K562 (cell line): Measurements from ENCODE around the gene MLIP. TPM values are rescaled to one million over a fixed set of nuclear protein-coding genes. Genes with fewer than 3 reads are reported as not detected.

ENCODE experiments used
- ATAC-seq: fragments of 200-7000 bp; cut with Tn5 transposase; 3 replicates; pipeline ENCODE4 v1.9.1; 2020; ENCODE audit warnings: moderate library complexity
- BruUV-seq: library from RNA; stranded (reverse); fragments of 400-500 nt; replicated peaks from 2 replicates; lab custom pipeline; 2021; lab: Mats Ljungman, UMichigan
- CTCF ChIA-PET: fragments of 300-600 bp; formaldehyde crosslinking; extraction: SDS; loops from one replicate; lab custom pipeline; 2021; ENCODE audit warnings: low intra/inter-chr PET ratio; lab: Yijun Ruan, JAX
- POLR2A ChIA-PET: fragments of 300-600, 350-650 bp; sonication (Branson Sonifier 250); formaldehyde crosslinking; extraction: SDS; loops from one replicate; lab custom pipeline; 2021; ENCODE audit warnings: antibody characterized with exemption, inconsistent platforms; lab: Yijun Ruan, JAX
- DNase-seq, 4 experiments: peaks; one replicate each; pipeline versions ENCODE4 v3.0.0 to v3.0.0-alpha.2; 2011 to 2018; ENCODE audit warnings: low spot score in 3 of 4, mixed read lengths in 3 of 4; ENCODE audit errors: extremely low read depth in 1 of 4
- FAIRE-seq: peaks from 2 replicates; lab custom pipeline; 2011; peaks lifted over from hg19 to GRCh38; lab: Jason Lieb, UNC
- H2AFZ ChIP-seq: 2 replicates; pipeline ENCODE4 v1.6.0; 2011; ENCODE audit warnings: low read depth, low read length, control low read depth, inconsistent platforms
- H3K27ac ChIP-seq: fragments of 200-600 bp; 3 replicates; pipeline ENCODE4 v1.8.0; 2011; ENCODE audit warnings: low read depth, mild to moderate bottlenecking, control low read depth, inconsistent platforms, low read length, moderate library complexity, mixed read lengths; ENCODE audit errors: extremely low read depth
- H3K27me3 ChIP-seq, 2 experiments: fragments of 300-600 bp in 1 of 2; 2 replicates in 1 of 2; 3 replicates in 1 of 2; pipeline versions ENCODE4 v1.6.0 to v1.8.0; 2011; ENCODE audit warnings: inconsistent platforms in 2 of 2, low read length in 2 of 2, mild to moderate bottlenecking in 1 of 2, mixed read lengths in 1 of 2, moderate library complexity in 1 of 2; ENCODE audit not compliant: control insufficient read depth in 2 of 2, insufficient read depth in 2 of 2
- H3K36me3 ChIP-seq: fragments of 300-600 bp; 3 replicates; pipeline ENCODE4 v1.8.0; 2011; ENCODE audit warnings: mild to moderate bottlenecking, low read length, inconsistent platforms; ENCODE audit not compliant: control insufficient read depth, insufficient read depth
- H3K4me1 ChIP-seq, 2 experiments: fragments of 200-600 bp in 1 of 2; replicated peaks in 1 of 2; 2 replicates in 1 of 2; 3 replicates in 1 of 2; pipeline versions ENCODE4 v1.5.1 to v1.8.0; 2011; ENCODE audit warnings: inconsistent platforms in 2 of 2, low read length in 2 of 2, mild to moderate bottlenecking in 1 of 2, mixed read lengths in 1 of 2, moderate library complexity in 1 of 2; ENCODE audit not compliant: control insufficient read depth in 2 of 2, insufficient read depth in 2 of 2
- H3K4me2 ChIP-seq: 2 replicates; pipeline ENCODE4 v1.6.1; 2011; ENCODE audit warnings: low read length, control low read depth, inconsistent platforms, mixed read lengths; ENCODE audit not compliant: insufficient read depth
- H3K4me3 ChIP-seq: fragments of 200-600 bp; sonication (generic), shearing (Covaris generic); 2 replicates; pipeline ENCODE4 v1.5.1; 2016; ENCODE audit warnings: control low read depth, inconsistent platforms
- H3K79me2 ChIP-seq: fragments of 200-600 bp; 3 replicates; pipeline ENCODE4 v1.8.0; 2011; ENCODE audit warnings: low read length, inconsistent platforms; ENCODE audit not compliant: control insufficient read depth, insufficient read depth
- H3K9ac ChIP-seq, 2 experiments: 2 replicates each; pipeline versions ENCODE4 v1.6.0 to v1.6.1; 2011; ENCODE audit warnings: low read depth in 2 of 2, low read length in 2 of 2, control low read depth in 1 of 2, inconsistent platforms in 1 of 2, mild to moderate bottlenecking in 1 of 2, mixed read lengths in 1 of 2; ENCODE audit not compliant: insufficient read depth in 1 of 2
- H3K9me1 ChIP-seq: one replicate; pipeline ENCODE4 v1.6.0; 2011; ENCODE audit warnings: inconsistent platforms, mild to moderate bottlenecking, low read length, moderate library complexity; ENCODE audit not compliant: control insufficient read depth, insufficient read depth
- H3K9me3 ChIP-seq: replicated peaks from 2 replicates; pipeline ENCODE4 v1.5.1; 2011; ENCODE audit warnings: low read depth, low read length, inconsistent platforms; ENCODE audit not compliant: control insufficient read depth, insufficient read depth
- H4K20me1 ChIP-seq: replicated peaks from 2 replicates; pipeline ENCODE4 v1.6.1; 2011; ENCODE audit warnings: low read length, inconsistent platforms, mixed read lengths; ENCODE audit not compliant: control insufficient read depth, insufficient read depth
- XRCC4 ChIP-seq: IDR thresholded peaks from one replicate; pipeline ENCODE4 v1.6.1; 2011; ENCODE audit not compliant: insufficient read depth, insufficient read length; ENCODE audit errors: extremely low read depth
- ZC3H4 ChIP-seq: sonication (generic); formaldehyde crosslinking; IDR thresholded peaks from 2 replicates; pipeline ENCODE4 v1.9.0; 2021; ENCODE audit warnings: missing genetic modification reagents, borderline replicate concordance
- ZNF324 ChIP-seq: fragments of 250-450 bp; sonication (Bioruptor Pico); IDR thresholded peaks from 2 replicates; pipeline ENCODE4 v1.4.0; 2020; ENCODE audit warnings: mild to moderate bottlenecking
- WGBS: fragments of 100-300 bp; shearing (Covaris generic); methylation state at CpG from one replicate; pipeline ENCODE4 v1.1.6; 2016; ENCODE audit warnings: low coverage, mixed read lengths; ENCODE audit not compliant: insufficient coverage; ENCODE audit errors: missing lambda C conversion rate; 5-methylcytosine and 5-hydroxymethylcytosine counted together
- in situ Hi-C: fragments of 300-500 bp; cut with MboI; formaldehyde crosslinking; loops from 4 replicates; pipeline ENCODE4 v1.15.0; 2018; ENCODE audit warnings: inconsistent platforms, mixed read lengths
- intact Hi-C: fragments of 100-400 bp; cut with micrococcal nuclease; formaldehyde crosslinking; loops from 2 replicates; pipeline ENCODE4 v1.14.2; 2022
- polyA plus RNA-seq, 8 experiments: library from polyadenylated mRNA; depleted of rRNA in 4 of 8; stranded (reverse) in 5 of 8; unstranded in 3 of 8; fragments of >200 nt; fragmentation: Nextera tagmentation in 2 of 8; fragmentation: Illumina TruSeq in 1 of 8; extraction: Ambion mirVana in 2 of 8; extraction: Trizol in 1 of 8; gene quantifications; 2 replicates each; pipeline versions ENCODE4 v1.2.1 to v1.2.3, GENCODE V29; 2011 to 2014; ENCODE audit warnings: inconsistent platforms in 1 of 8, missing spikeins in 1 of 8
- total RNA-seq, 7 experiments: library from RNA; depleted of rRNA in 6 of 7; stranded (reverse); fragments of >200 nt in 6 of 7; fragmentation: Illumina TruSeq in 2 of 7; extraction: Trizol in 2 of 7; gene quantifications; 2 replicates each; pipeline versions ENCODE4 v1.2.1 to v1.2.3, GENCODE V29; 2011 to 2021; ENCODE audit warnings: low replicate concordance in 1 of 7
- TF ChIP-seq, protein P1 (sequence below): IDR thresholded peaks from 2 replicates; pipeline ENCODE4 v1.6.1; 2016; ENCODE audit warnings: missing genetic modification characterization, missing compliant biosample characterization

The MLIP gene
- total and polyA plus RNA-seq, 9 of the 15 experiments (the other 6 are each of a cell fraction or from before 2014, with no cell fraction given), result not detected

GRCh38 chr6:54289426-54289825, 178.2 kb downstream of the MLIP start (continued):
- TF ChIP-seq XRCC4 (no peak), ZNF324 (CRISPR knock-in tag) (no peak), ZC3H4 (CRISPR knock-in tag) (no peak)
- TF ChIP-seq, all 486 proteins: peak for 0

- no TSS peak for BruUV-seq
- CTCF ChIA-PET, result no interaction called here
- Histone ChIP-seq H3K79me2 (no peaks in the 10 kb centered on the region), H2AFZ (no peak overlapping the region), H3K36me3 (no peaks in the 10 kb centered on the region), H3K4me1 (no peaks in the 10 kb centered on the region), H3K4me3 (no peak overlapping the region), H3K27ac (no peak overlapping the region), H4K20me1 (no peaks in the 10 kb centered on the region), H3K27me3 (no peaks in the 10 kb centered on the region), H3K9me3 (no peaks in the 10 kb centered on the region), H3K9me1 (no peaks in the 10 kb centered on the region), H3K4me2 (no peak overlapping the region), H3K9ac (no peak overlapping the region)
- WGBS, result 5% methylated on average over 2 of the region's 2 CpGs
- ATAC-seq, result no peak
- in situ Hi-C loops, result no loop called here
- POLR2A ChIA-PET, result no interaction called here
- intact Hi-C loops, result no loop called here
- TF ChIP-seq, protein P1, sequence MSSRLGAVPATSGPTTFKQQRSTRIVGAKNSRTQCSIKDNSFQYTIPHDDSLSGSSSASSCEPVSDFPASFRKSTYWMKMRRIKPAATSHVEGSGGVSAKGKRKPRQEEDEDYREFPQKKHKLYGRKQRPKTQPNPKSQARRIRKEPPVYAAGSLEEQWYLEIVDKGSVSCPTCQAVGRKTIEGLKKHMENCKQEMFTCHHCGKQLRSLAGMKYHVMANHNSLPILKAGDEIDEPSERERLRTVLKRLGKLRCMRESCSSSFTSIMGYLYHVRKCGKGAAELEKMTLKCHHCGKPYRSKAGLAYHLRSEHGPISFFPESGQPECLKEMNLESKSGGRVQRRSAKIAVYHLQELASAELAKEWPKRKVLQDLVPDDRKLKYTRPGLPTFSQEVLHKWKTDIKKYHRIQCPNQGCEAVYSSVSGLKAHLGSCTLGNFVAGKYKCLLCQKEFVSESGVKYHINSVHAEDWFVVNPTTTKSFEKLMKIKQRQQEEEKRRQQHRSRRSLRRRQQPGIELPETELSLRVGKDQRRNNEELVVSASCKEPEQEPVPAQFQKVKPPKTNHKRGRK, result no peak
- no peak for DNase-seq
- FAIRE-seq, result no peak
Measured at GRCh38 chr6:54291146-54291545, 179.9 kb downstream of the MLIP start.
